ENCODE measurements around the gene LHX3.
"Not testable (repeated sequence)": the region's sequence is repeated elsewhere in the genome, so short reads cannot be mapped to it uniquely, and the experiment has no call there.

Gene LHX3

DNA sequence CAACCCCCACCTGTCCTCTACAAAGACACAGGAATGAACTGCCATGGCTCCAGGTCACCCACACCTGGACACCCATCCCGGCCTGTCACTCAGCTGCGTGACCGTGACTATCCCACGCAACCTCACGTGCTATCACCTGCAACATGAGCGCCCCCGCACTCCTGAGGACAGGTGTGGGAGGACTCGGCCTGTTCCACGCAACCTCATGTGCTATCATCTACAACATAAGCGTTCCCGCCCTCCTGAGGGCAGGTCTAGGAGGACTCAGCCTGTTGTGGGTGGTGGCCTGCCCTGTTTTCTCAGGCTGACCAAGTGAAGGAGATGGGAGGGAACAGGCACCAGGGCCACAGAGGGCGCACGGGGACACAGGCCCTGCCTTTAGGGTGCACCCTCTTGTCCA is 36.6 kb upstream of the LHX3 start:
- no peak for DNase-seq

GRCh38 chr9:136240941-136241340 is 36.0 kb upstream of the LHX3 start:
- no peak for DNase-seq

GRCh38 chr9:136239983-136240330 is 35.0 kb upstream of the LHX3 start:
- DNase-seq: no peak

- no peak for DNase-seq
These were observed 34.4 kb upstream of the LHX3 start for GRCh38 chr9:136239135-136239982.

- DNase-seq: no peak
These were observed 33.4 kb upstream of the LHX3 start for GRCh38 chr9:136238342-136238732.

DNA sequence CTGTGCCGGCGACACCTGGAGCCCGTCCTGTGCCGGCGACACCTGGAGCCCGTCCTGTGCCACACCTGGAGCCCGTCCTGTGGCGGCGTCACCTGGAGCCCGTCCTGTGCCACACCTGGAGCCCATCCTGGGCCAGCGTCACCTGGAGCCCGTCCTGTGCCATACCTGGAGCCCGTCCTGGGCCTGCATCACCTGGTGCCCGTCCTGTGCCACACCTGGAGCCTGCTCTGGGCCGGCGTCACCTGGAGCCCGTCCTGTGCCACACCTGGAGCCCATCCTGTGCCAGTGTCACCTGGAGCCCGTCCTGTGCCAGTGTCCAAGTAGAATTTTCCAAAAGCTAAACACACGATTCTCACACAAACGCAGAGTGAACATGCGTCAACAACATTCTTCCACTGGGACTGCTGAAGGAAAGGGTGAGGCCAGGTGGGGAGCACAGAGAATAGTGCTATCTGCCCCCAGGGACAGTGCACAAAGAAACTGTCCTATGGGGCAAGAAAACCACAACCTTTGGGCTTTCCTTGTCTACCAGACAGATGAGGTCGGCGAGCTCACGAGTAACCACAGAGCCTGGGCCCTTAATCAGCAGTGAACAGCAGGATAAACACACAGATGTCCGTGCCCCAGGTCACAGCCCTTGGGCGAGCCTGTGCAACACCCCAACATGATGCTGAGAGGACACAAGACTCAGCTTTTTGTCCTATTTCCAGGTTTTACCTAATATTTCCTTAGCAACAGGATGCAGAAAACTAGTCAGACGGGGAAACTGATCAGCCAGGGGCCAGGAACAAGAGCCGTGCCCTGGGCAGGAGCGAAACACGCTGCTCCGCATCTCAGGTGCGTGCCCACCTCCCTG is 32.8 kb upstream of the LHX3 start:
- no peak for DNase-seq

- DNase-seq: not testable (repeated sequence)
These were observed 31.8 kb upstream of the LHX3 start for GRCh38 chr9:136236471-136237410.

DNA sequence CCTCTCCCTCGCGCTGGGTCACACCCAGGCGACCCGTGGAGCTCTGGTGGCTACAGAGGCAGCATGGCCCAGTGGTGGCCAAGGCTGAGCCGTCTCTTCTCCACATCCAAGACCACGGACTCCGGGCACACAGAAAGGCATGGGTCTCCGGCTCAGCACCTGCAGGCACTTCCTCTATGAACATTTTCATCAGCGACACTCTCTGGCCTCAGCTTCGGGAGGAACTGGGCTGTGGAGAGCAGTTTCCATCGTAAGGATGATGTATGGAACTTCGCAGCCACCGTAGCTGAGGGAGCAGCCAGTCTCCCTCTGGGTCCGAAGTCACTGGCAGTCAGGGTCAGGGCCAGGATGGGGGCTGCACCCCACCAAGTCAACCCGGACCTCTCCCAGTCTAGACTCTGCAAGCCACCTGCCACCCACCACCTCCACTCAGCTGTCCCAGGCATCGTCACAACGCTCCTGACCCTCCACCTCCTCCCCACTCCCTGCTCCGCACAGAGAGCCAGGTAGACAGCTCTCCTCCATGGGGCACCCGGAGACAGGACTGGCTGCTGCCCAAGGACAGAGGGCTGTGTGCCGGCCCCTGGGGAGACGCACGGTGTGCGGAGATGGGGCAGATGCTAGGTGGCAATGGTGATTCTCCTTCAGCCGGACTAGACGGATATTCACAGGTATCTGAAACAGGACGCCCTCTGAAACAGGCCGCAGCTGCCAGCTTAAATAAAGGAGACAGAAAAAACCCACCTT is 31.0 kb upstream of the LHX3 start:
- no peak for DNase-seq

GRCh38 chr9:136235171-136235570 is 30.2 kb upstream of the LHX3 start:
- DNase-seq: no peak

GRCh38 chr9:136234597-136234996 is 29.7 kb upstream of the LHX3 start:
- no peak for DNase-seq

DNA sequence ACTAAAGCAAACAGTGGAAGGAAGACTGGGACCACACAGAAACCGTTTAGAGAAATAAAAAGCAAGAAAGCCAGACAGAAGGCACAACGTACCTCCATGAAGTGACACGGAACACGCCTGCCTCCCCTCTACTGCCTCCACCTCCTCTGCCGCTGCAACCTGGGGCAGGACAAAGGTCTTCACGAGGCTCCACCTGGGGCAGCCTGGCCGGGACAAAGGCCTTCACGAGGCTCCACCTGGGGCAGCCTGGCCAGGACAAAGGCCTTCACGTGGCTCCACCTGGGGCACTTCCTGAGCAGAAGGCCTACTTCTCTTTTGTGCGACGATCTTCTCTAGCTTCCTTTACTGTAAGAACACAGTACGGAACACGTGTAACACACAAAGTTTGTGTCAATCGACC is 28.9 kb upstream of the LHX3 start:
- DNase-seq: no peak

- no peak for DNase-seq
These were observed 28.5 kb upstream of the LHX3 start for GRCh38 chr9:136233411-136233810.

GRCh38 chr9:136232969-136233368 is 28.0 kb upstream of the LHX3 start:
- DNase-seq: no peak

DNA sequence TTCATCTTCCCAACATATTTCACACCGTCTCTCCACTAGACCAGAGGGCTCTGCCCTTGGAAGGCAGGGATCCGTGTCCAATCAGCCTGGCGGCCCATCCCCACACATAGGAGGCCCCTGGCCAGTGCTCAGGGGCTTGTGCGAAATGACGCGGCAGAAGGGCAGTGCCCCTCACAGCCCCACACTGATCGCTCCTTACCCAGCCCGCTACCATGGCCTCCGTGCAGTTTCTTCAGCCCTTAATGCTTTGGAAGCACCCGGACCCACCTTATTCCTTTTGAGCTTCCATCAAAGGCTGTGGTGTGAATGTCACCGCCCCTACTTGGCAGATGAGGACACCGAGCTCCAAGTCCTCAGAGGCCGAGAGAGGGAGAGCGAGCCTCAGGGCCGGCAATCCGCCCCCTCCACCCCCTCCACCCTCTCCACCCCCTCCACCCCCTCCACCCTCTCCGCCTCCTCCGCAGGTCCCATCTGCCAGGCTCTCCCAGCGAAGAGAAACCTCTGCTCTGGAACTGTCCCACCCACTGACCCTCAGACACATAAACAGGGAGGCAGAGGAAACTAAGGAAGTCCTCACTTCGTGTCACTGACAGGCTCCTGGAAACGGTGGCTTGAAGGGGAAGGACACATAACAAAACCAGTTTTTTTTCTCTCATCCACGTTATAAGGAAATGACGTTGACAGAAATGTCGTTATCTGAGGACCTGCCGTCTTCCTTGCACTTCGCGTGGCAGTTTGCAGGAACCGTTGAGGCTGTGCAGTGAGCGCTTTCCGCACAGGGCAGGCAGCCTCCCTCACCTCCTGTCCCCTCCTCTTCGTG is 26.8 kb upstream of the LHX3 start:
- DNase-seq: no peak

GRCh38 chr9:136230773-136231172 is 25.8 kb upstream of the LHX3 start:
- DNase-seq: no peak

DNA sequence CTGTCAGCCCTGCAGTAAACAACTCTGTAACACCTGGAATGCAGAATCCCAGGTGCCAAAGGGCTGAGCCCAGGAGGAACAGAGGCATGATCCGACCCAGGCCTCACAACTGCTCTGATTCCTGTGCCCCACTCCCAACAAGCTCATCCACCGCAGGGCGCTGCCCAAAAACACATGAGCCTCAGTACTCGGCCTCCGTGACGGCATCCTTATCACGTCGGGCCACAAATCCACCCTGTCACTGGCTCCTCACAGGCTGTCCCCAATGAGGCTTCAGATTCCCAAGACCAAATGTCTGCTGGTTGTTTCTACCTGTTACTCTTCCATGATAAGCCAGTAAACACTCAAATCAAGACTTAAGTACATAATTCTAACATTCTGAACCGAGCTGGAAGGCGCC is 25.4 kb upstream of the LHX3 start:
- DNase-seq: no peak

DNA sequence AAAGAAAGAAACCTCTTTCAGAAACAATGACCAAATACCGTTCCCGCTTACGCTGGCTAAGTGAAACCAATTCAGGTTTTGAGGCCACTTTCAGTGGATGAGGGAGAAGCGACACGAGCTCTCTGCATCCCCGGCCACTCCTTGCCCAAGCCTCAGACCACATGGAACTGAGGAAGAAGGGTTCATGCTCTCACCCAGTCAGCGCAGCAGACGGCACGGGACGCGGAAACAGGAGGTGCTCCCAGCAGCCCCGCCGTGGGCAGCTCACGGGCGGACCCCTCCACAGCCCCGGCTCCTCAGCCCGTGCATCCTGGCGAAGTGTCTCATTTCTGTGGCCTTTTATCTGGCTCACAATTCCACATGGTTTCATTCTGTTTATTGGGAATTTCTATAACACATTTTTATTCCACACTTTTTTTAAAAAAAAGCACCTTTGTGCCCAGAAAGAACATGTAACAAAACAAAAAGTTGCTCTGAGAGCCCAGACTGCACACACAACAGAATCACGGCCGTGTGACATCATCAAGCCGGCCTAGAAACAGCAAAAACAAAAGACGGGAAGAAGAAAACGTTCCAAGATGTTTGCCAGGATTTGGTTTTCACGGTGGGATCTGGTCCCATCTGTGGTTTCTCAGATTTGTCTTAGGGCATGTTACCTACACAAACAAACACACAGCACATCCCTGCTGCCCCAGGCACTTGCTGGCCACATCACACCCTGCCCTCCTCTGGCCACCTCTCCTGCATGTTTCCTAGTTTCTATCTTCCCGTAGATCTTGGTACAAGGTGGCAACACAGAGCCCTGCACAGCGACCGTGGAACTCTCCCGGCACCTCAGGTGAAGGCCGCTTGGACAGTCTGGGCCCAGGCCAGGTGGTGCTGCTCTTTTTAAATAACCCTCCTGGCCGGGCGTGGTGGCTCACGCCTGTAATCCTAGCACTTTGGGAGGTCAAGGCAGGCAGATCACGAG is 24.5 kb upstream of the LHX3 start:
- no peak for DNase-seq

DNA sequence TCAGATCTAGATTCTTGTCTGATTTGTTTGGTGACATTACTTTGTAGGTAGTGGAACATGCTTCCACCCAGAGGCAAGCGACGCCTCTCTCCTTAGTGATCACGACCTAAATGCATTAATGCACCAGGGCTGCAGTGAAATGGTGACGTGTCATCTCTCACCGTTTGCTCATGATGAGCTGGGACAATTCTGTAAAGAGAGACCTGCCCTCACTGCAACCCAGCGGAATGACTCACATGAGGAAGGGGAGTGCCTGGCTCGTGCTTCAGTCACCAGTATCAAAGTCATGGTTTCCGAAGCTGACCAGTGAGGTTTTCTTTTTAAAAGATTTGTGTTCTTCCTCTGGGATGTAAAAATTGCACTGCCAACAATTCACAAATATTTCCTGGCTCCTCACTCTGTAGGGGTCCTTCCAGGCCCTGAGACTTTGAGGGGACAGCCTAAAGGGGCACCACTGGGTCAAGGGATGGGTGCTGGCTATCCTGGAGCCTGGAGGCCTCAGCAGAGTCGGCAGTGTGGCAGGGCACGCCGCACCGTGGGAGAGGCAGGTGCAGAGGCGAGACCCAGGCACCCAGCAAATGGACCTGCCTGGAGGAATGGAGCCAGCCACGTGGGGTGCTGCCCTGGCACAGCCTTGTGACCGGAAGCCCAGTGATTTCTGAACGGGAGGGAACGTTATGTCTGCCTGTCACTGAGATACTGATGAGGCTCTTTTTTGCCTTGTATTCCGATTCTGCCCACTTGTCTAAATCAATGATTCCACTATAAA is 23.4 kb upstream of the LHX3 start:
- no peak for DNase-seq

GRCh38 chr9:136226680-136227407 is 21.9 kb upstream of the LHX3 start:
- DNase-seq: no peak
